ENCODE results near the gene AOC2.
A peak's percentile ranks its signal among the peaks of the same experiment; 100 is the strongest.
"Not testable (repeated sequence)": the region's sequence is repeated elsewhere in the genome, so short reads cannot be mapped to it uniquely, and the experiment has no call there.

Gene AOC2

DNA sequence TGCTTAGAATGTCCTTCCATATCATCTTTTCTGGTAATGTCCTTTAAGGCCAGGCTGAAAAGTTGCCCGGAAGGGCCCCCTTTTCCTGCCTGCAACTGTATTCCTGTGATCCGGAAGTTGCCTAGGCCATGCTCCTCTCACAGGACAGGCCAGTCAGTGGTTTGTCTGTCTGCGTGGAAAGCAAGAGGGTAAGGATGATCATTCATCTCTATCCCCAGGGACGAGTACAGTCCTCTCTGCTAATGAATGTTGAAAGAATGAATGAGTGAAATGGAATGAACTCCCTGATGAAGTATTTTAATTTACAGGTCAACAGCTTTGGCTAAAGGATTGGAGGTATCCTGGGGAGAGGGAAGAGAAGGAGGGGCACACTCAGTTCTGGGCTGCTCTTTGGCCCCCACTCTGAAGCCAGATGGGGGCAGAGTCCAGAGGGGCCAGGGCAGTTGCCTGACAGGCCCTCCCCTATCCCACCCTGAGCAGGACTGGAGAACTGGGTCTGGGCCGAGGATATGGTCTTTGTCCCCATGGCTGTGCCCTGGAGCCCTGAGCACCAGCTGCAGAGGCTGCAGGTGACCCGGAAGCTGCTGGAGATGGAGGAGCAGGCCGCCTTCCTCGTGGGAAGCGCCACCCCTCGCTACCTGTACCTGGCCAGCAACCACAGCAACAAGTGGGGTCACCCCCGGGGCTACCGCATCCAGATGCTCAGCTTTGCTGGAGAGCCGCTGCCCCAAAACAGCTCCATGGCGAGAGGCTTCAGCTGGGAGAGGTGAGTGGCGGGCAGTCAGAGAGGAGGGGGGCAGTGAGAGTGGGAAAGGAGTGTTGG, 9.8 kb downstream of the AOC2 start:
- DNase-seq (ENCODE audit: low read depth), result no peak

DNA sequence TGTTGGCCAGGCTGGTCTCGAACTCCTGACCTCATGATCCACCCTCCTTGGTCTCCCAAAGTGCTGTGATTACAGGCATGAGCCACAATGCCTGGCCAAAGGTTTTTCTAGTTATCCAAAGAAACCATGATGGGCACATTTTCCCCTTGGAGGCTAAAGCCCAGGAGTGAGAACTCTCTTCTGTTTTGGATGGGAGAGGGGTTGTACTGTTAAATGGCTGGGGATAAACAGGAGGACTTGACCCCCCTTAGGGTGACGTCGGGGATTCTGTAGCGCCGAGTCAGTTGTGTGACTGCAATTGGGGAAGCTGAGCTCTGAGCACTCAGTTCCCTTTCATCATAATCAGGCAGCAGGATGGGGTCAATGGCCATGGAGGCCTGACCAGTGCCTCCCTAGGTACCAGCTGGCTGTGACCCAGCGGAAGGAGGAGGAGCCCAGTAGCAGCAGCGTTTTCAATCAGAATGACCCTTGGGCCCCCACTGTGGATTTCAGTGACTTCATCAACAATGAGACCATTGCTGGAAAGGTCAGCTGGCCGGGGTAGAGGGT, 10.7 kb downstream of the AOC2 start:
- DNase-seq (ENCODE audit: low read depth), result no peak

DNA sequence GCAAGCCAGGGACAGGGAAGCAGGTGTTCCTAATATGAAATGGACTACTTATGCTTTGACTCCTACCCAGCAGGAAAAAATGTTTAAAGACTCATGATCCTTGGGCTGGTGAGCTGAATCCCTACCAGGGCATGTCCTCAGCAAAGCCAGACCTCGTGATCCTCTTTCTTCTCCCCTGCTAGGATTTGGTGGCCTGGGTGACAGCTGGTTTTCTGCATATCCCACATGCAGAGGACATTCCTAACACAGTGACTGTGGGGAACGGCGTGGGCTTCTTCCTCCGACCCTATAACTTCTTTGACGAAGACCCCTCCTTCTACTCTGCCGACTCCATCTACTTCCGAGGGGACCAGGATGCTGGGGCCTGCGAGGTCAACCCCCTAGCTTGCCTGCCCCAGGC, 11.7 kb downstream of the AOC2 start:
- not testable (repeated sequence) for DNase-seq (ENCODE audit: low read depth)

DNA sequence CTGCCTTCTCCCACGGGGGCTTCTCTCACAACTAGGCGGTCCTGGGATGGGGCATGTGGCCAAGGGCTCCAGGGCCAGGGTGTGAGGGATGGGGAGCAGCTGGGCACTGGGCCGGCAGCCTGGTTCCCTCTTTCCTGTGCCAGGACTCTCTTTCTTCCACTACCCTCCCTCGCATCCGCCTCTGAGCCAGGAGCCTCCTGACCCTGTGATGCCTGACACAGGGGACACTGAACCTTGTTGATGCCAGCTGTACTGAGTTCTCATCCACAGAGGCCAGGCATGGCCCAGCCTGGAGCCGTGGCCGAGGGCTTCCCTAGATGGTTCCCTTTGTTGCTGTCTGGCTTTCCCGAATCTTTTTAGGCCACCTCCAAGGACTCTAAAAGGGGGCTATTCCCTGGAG, 12.1 kb downstream of the AOC2 start:
- DNase-seq (ENCODE audit: low read depth), result not testable (repeated sequence)

GRCh38 chr17:42857389-42857788, 13.0 kb downstream of the AOC2 start:
- no peak for DNase-seq (ENCODE audit: low read depth)

DNA sequence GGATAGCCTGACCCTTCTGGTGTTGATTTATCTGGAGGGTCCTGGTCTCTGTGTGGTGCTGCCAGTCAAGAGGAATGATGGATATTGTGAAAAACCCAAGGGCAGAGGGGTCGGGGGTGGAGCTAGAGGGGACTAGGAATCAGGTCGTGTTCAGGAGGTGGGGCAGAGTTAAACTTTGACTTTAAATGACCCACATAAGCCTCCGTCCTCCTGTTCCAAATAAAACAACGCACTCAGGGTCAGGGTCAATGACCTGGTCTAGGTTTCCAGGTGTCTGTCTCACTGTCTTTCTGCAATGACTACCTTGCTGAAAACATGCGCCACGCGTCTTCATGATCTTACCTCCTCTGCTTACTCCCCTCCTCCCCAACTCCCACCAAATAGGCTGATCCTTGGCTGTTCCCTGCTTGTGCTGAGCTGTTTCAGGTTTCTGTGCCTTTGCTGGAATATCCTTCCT, 21.3 kb downstream of the AOC2 start:
- DNase-seq (ENCODE audit: low read depth), result no peak

- no peak for DNase-seq (ENCODE audit: low read depth)
These were observed 21.8 kb downstream of the AOC2 start for GRCh38 chr17:42866216-42866615.

DNA sequence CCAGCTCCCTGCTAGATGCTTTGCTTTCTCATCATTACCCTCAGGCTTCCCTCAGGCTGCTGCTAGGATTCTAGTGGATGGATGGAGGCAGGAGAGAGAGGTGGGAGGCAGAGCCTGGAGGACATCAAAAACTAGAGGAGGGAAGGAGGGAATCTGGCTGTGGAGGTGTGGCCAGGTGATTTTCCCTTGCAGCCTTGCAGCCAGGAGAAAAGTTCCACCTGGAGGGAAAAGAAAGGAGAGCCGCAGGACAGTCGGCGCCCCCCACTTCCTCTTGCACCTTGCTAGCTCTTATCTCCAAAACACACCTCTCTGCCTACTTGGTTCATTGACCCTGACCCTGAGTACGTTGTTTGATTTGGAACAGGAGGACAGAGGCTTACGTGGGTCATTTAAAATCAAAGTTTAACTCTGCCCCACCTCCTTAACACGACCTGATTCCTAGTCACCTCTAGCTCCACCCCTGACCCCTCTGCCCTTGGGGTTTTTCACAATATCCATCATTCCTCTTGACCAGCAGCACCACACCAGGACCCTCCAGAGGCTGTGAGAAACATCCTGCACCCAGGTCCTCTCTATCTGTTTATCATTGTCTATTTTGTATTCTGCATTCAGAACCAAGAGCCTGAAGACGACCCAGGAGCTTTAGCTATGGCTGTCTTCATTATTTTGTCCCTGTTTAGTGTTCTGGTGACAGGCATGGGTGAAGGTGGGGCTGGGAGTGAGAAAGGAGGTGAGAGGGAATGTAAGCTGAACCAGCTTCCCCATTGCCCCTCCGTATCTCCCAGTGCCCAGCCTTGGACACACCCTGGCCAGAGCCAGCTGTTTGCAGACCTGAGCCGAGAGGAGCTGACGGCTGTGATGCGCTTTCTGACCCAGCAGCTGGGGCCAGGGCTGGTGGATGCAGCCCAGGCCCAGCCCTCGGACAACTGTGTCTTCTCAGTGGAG, 22.5 kb downstream of the AOC2 start:
- DNase-seq (ENCODE audit: low read depth), result no peak

DNA sequence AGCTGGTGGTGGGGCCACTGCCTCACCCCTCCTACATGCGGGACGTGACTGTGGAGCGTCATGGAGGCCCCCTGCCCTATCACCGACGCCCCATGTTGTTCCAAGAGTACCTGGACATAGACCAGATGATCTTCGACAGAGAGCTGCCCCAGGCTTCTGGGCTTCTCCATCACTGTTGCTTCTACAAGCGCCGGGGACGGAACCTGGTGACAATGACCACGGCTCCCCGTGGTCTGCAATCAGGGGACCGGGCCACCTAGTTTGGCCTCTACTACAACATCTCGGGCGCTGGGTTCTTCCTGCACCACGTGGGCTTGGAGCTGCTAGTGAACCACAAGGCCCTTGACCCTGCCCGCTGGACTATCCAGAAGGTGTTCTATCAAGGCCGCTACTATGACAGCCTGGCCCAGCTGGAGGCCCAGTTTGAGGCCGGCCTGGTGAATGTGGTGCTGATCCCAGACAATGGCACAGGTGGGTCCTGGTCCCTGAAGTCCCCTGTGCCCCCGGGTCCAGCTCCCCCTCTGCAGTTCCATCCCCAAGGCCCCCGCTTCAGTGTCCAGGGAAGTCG, 23.4 kb downstream of the AOC2 start:
- DNase-seq (ENCODE audit: low read depth), result not testable (repeated sequence)

GRCh38 chr17:42868338-42868737, 24.0 kb downstream of the AOC2 start:
- DNase-seq (ENCODE audit: low read depth), result no peak

GRCh38 chr17:42871647-42872046, 27.3 kb downstream of the AOC2 start:
- DNase-seq (ENCODE audit: low read depth), result no peak

DNA sequence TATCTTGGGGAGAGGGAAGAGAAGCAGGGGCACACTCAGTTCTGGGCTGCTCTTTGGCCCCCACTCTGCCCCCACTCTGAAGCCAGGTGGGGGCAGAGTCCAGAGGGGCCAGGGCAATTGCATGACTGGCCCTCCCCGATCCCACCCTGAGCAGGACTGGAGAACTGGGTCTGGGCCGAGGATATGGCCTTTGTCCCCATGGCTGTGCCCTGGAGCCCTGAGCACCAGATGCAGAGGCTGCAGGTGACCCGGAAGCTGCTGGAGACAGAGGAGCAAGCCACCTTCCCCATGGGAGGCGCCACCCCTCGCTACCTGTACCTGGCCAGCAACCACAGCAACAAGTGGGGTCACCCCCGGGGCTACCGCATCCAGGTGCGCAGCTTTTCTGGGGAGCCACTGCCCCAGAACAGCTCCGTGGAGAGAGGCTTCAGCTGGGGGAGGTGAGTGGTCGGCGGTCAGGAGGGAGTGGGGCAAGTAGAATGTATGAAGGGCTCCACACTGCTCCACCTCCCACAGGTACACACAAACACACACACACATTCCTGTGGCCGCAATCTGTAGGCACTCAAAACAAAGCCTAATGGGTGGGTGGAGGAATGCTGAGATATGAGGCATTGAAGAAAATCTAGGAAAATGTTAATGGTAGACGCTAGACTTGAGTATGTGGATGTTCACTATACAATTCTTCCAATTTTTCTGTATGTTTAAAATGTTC, 28.0 kb downstream of the AOC2 start:
- DNase-seq (ENCODE audit: low read depth), result no peak

- no peak for DNase-seq (ENCODE audit: low read depth)
These were observed 28.9 kb downstream of the AOC2 start for GRCh38 chr17:42873315-42873714.

DNA sequence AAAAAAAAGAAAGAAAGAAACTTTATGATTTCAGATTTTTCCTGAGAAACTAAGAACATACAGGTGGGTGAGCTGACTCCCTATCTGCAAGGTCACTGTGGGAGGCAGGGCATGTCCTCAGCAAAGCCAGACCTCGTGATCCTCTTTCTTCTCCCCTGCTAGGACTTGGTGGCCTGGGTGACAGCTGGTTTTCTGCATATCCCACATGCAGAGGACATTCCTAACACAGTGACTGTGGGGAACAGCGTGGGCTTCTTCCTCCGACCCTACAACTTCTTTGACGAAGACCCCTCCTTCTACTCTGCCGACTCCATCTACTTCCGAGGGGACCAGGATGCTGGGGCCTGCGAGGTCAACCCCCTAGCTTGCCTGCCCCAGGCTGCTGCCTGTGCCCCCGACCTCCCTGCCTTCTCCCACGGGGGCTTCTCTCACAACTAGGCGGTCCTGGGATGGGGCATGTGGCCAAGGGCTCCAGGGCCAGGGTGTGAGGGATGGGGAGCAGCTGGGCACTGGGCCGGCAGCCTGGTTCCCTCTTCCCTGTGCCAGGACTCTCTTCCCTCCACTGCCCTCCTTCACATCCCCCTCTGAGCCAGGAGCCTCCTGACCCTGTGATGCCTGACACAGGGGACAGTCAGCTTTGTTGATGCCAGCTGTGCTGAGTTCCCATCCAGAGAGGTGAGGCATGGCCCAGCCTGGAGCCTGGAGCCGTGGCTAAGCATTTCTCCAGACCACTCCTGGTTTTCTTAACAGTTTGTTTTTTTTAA, 29.7 kb downstream of the AOC2 start:
- DNase-seq (ENCODE audit: low read depth), result peak; percentile 17

GRCh38 chr17:42877037-42877436, 32.7 kb downstream of the AOC2 start:
- no peak for DNase-seq (ENCODE audit: low read depth)

DNA sequence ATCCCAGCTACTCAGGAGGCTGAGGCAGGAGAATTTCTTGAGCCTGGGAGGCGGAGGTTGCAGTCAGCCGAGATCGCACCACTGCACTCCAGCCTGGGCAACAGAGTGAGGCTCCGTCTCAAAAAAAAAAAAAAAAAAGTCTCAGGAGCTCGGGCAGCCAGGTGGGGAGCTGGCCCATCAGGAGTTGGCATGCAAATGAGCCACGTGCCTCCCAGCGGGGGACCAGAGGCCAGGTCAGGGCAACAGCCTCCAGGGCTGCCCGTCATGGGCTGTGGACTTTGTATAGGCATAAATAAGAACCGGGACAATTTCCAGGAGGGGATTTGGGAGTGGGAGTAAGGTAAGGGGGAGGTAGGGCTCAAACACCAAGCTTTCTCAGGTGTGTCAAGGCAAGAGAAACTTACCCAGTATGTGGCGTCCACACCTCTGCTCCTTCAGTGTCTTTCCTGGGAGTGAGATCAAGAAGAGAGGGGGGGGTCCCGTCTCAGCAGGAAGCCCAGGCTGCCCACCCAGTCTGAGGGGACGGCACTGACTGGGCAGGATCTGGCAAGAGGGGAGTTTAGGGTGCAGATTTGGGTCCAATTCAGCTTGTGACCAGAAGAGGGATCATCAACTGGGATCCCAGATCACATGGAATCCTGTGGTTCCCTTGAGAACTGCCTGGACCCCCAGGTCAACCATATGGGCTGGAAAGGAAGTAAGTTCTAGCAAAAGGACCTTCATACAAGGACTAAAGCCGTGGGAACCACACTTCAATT, 33.9 kb downstream of the AOC2 start:
- peak; percentile 8 for DNase-seq (ENCODE audit: low read depth)

DNA sequence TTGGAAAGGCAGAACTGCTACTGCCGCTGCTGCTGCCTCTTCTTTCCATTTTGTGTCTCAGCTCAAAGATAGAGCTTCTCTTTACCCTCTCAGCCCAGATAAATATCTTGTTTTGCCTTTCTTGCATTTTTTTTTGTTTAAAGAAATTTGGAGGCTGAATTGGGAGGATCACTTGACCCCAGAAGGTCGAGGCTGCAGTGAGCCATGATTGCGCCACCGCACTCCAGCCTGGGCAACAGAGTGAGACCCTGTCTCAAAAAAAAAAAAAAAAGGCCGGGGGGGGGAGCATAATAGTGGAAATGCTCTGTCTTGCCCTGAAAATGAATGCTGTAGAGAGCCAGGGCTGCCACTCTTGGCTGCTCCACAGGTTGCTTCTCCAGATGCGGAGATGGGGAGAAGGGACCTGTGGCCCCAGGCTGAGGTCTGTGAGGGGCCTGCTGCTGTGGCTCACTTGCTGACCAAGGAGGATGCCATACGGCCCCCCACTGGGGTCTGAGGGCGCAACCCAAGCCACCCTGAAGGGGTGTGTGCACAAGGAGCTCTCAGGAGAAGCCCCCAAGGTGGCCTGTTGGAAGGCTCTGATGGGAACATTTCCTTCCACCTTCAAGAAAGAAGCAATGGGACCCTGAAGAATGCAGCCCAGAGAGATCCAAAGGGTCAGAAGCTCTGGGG, 34.7 kb downstream of the AOC2 start:
- DNase-seq (ENCODE audit: low read depth), result no peak

DNA sequence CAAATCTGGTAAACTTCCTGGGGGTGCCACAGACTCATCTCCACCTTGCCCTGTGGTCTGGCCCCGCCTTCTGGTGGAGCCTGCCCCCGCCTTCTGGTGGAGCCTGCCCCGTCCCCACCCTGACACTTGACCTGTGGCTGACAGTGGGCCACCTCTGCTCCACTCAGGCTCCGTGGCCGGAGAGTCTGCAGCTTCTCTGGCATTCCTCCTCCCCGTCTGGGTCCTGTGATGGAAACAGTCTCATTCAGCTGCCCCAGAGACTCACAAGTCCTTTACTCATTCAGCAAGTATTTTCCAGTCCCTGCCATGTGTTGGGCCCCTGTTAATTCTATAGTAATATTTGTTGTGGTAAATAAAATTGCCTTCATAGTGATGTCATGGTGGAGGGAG, 35.2 kb downstream of the AOC2 start:
- peak; percentile 48 for DNase-seq (ENCODE audit: low read depth)

GRCh38 chr17:42880776-42881310, 36.5 kb downstream of the AOC2 start:
- no peak for DNase-seq (ENCODE audit: low read depth)
